ENCODE results near the gene LYPD6.

GRCh38 chr2:149507974-149508373, 177.6 kb downstream of the LYPD6 start:
- TF ChIP-seq PATZ1 (CRISPR knock-in tag; IDR thresholded peaks at IDR 0.05; ENCODE audit: borderline replicate concordance) = no peak
- TF ChIP-seq TSHZ2 (CRISPR knock-in tag; IDR thresholded peaks at IDR 0.05) = no peak
- no peak for TF ChIP-seq CSRNP3 (CRISPR knock-in tag; IDR thresholded peaks at IDR 0.05)
- TF ChIP-seq ZNF565 (CRISPR knock-in tag; conservative IDR thresholded peaks at IDR 0.05; ENCODE audit: low read depth) = no peak
- TF ChIP-seq SNAI2 (CRISPR knock-in tag; IDR thresholded peaks at IDR 0.05) = no peak
- TF ChIP-seq BACH2 (CRISPR knock-in tag; IDR thresholded peaks at IDR 0.05; ENCODE audit: borderline replicate concordance) = no peak
- TF ChIP-seq ARNTL (CRISPR knock-in tag; IDR thresholded peaks at IDR 0.05; ENCODE audit: borderline replicate concordance, low read depth) = no peak
- no peak for TF ChIP-seq ZFP3 (CRISPR knock-in tag; IDR thresholded peaks at IDR 0.05)
- no peak for TF ChIP-seq TCF4 (CRISPR knock-in tag; IDR thresholded peaks at IDR 0.05; ENCODE audit: borderline replicate concordance)
- no peak for TF ChIP-seq CREB5 (CRISPR knock-in tag; IDR thresholded peaks at IDR 0.05; ENCODE audit: low read depth)

Measured in SK-N-SH treated with all-trans-retinoic acid at 6 μM for 48 hours (cell line).